ENCODE data around the gene PLAC1. TPM values are rescaled to one million over a fixed set of nuclear protein-coding genes. Genes with fewer than 3 reads are reported as not detected.

Gene PLAC1
- total RNA-seq, 4 donors from 2014 or later, result not detected

DNA sequence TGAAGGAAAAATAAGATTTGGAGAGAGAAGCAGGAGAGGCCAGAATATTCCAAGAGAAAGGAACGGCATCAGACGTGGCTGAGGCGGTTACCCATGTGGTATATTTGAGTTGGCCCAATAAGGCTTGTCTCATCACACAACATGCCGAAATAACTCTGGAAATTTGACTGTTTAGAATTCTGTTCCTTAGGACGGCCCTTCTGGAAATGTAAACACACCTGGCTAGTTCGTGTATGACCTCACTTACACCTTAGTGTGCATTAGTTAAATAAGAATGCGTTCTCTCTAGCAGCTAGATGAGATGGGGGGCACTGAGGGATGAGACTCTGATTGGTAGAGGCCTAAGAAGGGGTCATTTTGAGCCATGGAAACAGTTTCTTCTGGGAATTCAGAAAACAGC lies 33.2 kb upstream of the PLAC1 start:
- TF ChIP-seq, protein P1, sequence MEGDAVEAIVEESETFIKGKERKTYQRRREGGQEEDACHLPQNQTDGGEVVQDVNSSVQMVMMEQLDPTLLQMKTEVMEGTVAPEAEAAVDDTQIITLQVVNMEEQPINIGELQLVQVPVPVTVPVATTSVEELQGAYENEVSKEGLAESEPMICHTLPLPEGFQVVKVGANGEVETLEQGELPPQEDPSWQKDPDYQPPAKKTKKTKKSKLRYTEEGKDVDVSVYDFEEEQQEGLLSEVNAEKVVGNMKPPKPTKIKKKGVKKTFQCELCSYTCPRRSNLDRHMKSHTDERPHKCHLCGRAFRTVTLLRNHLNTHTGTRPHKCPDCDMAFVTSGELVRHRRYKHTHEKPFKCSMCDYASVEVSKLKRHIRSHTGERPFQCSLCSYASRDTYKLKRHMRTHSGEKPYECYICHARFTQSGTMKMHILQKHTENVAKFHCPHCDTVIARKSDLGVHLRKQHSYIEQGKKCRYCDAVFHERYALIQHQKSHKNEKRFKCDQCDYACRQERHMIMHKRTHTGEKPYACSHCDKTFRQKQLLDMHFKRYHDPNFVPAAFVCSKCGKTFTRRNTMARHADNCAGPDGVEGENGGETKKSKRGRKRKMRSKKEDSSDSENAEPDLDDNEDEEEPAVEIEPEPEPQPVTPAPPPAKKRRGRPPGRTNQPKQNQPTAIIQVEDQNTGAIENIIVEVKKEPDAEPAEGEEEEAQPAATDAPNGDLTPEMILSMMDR (IDR thresholded peaks at IDR 0.05; ENCODE audit: low read depth), result no peak

DNA sequence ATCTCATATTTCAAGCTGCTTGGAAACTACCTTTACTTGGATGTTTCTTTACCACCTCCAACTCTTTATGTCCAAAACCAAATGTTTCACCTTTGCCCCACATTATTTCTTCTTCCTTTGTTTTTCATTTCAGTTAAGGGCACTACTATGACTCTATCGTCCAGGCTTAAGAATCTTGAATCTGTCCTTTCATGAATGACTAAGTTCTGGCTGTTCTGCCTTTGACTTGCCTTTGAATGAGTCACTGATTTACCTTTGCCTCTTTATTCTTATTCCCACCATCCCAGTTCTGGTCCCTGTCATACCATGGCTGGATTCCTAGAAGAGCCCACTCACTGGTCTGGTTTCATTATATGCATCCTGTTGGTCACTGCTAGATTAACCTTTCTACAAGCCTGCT lies 30.6 kb upstream of the PLAC1 start:
- TF ChIP-seq, protein P1 (IDR thresholded peaks at IDR 0.05; ENCODE audit: low read depth), result no peak

DNA sequence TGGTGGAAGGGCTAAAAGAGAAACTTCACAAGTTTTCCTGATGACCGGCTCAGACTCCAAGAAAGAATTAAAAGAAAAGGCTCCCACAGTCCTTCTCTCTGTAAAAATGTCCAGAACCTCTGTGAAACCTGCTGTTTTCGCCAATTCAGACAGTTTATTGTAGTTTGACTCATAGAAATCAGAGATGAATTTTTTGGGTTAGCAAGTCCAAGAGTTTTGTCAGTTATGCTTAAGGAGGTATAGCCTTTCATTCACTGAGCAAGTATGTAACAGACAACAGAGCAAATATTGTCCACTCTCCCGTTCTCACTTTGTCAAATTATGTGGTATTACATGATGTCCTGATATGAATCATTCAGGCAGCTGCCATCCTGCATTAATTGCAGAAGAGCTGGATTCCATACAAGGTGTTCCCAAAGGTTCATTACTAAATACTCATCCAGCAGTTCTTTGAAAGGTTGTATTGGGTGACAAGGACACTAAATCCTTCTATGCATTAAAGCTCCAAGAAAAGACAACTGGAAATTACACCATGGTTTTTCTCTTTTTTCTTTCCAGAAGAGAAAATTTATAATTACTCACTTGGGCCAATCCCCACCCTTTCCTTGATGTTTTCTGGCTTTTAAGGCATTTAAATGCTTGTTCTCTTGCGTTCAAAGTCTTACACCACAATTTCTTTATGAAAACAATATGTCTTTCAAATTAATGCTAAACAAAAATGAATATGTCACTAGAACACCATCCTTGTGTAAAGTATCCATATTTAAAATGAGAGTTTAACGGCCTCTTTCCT lies 30.0 kb upstream of the PLAC1 start:
- TF ChIP-seq, protein P1 (IDR thresholded peaks at IDR 0.05; ENCODE audit: low read depth), result no peak

DNA sequence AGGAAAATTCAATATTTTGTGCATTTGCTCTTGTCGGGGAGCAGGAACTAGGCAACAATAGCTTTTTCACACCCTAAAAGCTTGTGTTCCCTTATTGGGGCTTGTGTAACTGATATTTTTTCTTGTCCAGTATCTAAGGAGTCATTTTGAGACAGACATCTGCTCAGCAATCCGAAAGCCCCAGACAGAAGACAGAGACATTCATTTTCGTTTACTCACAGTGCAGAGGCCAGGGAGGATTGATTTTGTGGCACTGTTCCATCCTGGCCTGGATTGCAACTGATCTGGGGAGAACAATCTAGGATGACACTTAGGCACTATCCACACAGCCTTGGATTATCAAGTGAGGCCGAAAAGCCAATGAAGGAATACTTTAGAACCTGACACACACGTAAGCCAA lies 27.4 kb upstream of the PLAC1 start:
- TF ChIP-seq, protein P1 (IDR thresholded peaks at IDR 0.05; ENCODE audit: low read depth), result no peak

DNA sequence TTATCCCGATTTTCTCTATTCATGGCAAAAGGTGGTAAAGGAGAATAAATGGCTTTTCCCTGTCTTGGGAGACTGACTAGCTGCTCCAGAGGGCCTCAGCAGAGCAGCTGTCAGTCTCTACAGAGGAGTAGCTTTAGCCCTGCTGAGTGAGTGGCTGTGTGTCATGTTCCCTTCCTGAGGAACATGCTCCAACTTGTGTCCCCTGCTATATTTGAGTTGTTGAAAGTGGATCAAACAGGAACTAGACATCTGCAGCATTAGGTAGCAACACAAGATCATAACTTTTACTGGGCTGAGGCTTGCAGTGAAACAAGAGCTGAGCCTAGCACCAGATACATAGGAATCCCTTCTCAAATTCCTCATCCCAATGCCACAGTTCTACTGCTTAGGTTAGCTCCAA lies 26.7 kb upstream of the PLAC1 start:
- TF ChIP-seq, protein P1 (IDR thresholded peaks at IDR 0.05; ENCODE audit: low read depth), result no peak

DNA sequence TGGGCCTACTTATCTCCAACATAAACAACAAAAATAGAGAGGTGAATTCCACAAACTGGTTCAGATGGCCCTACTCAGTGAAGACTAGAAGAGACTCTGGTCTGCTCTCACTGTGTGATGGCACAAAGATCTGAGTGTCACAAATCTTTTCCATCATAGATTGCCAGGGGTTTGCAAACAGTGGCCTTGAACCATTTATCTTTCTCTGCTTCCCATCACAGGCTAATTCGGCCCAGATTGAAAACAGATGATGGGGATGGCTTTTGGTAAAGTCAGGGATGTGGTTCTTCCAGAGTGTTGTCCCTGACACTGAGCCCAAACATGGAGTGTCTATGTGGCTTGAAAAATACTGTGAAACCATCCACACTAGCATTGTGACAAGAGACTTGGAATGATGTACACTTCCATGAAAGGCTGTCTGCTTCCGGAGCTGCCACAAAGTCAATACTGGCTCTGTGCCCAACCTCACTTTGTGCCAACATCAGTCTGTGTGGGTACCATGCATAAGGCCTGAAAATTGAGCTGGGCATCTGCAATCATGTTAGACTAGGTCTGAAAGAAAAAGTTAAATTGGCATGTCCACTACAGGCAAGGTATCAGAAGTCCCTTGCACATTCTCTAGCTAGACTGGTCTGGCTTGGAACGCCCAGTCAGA lies 25.2 kb upstream of the PLAC1 start:
- TF ChIP-seq, protein P1 (IDR thresholded peaks at IDR 0.05; ENCODE audit: low read depth), result no peak

DNA sequence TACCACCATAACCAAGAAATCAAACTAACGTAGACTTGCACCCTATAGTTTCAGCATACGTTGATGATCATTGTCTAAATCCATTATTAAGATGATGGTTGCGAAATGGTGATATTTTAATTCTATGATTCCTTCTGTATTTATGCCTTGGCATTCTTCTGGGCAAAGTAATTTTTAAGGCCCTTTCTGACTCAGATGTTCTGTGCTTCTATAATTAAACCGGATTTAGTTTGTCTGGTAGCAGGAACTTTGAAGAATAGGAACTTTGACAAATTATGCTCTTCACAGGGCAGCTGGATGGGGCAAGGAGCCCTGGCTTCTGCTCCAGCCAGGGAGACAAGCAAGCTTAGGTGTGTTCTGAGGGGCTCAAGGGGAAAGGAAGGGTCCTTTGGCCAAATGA lies 23.8 kb upstream of the PLAC1 start:
- TF ChIP-seq, protein P1 (IDR thresholded peaks at IDR 0.05; ENCODE audit: low read depth), result no peak
